GM23338 (cell line): ENCODE measurements around the gene AMFR.

Experiments
- CTCF ChIP-seq, 2 experiments: fragments of 200-600 bp in 1 of 2; sonication (generic) in 1 of 2; conservative IDR thresholded peaks; 2 replicates each; pipeline versions ENCODE4 v1.5.1 to v1.6.1; 2016 to 2017; ENCODE audit warnings: antibody characterized with exemption in 2 of 2, low read depth in 2 of 2, mild to moderate bottlenecking in 2 of 2, moderate library complexity in 1 of 2
- EZH2phosphoT487 ChIP-seq: fragments of 200-600 bp; sonication (generic); IDR thresholded peaks from one replicate; pipeline ENCODE4 v1.8.1; 2018; ENCODE audit warnings: antibody characterized with exemption; ENCODE audit not compliant: unreplicated experiment
- POLR2AphosphoS5 ChIP-seq: IDR thresholded peaks from 2 replicates; pipeline ENCODE4 v1.6.1; 2016; ENCODE audit warnings: antibody characterized with exemption, low read depth

- TF ChIP-seq CTCF (conservative IDR thresholded peaks at IDR 0.05; ENCODE audit: low read depth in 2 of 2) (no peak), POLR2AphosphoS5 (no peak), EZH2phosphoT487 (no peak)
These were observed 74.6 kb downstream of the AMFR start for GRCh38 chr16:56350491-56351405.
